ENCODE results near the gene CLDN16.

- TF ChIP-seq, protein P1, sequence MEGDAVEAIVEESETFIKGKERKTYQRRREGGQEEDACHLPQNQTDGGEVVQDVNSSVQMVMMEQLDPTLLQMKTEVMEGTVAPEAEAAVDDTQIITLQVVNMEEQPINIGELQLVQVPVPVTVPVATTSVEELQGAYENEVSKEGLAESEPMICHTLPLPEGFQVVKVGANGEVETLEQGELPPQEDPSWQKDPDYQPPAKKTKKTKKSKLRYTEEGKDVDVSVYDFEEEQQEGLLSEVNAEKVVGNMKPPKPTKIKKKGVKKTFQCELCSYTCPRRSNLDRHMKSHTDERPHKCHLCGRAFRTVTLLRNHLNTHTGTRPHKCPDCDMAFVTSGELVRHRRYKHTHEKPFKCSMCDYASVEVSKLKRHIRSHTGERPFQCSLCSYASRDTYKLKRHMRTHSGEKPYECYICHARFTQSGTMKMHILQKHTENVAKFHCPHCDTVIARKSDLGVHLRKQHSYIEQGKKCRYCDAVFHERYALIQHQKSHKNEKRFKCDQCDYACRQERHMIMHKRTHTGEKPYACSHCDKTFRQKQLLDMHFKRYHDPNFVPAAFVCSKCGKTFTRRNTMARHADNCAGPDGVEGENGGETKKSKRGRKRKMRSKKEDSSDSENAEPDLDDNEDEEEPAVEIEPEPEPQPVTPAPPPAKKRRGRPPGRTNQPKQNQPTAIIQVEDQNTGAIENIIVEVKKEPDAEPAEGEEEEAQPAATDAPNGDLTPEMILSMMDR (optimal IDR thresholded peaks at IDR 0.05 in 1 of 3, IDR thresholded peaks at IDR 0.05 in 1 of 3, conservative IDR thresholded peaks at IDR 0.05 in 1 of 3; ENCODE audit: extremely low read depth in 1 of 3, insufficient read depth in 2 of 3, low read length in 3 of 3), result no peak
- TF ChIP-seq EZH2 (IDR thresholded peaks at IDR 0.05; ENCODE audit: low read length), result no peak
These were observed 56.0 kb downstream of the CLDN16 start for GRCh38 chr3:190444006-190444405.
